Thymus (tissue), 11 donors: Measurements from ENCODE around the gene AKAP8L. TPM values are rescaled to one million over a fixed set of nuclear protein-coding genes. Genes with fewer than 3 reads are reported as not detected.
"Not testable (repeated sequence)": the region's sequence is repeated elsewhere in the genome, so short reads cannot be mapped to it uniquely, and the experiment has no call there.

ENCODE experiments used
- DNase-seq, 9 donors: peaks; one replicate each; pipeline ENCODE4 v3.0.0-alpha.2; 2013; ENCODE audit warnings: low spot score in 9 of 9, low read depth in 6 of 9, missing footprints in 1 of 9
- H3K27ac ChIP-seq, 2 donors: one replicate each; pipeline ENCODE4 v1.5.1; 2013; ENCODE audit warnings: control low read depth in 1 of 2, low read depth in 1 of 2, low read length in 1 of 2, mild to moderate bottlenecking in 1 of 2, moderate library complexity in 1 of 2
- H3K27me3 ChIP-seq, 2 donors: one replicate each; pipeline ENCODE4 v1.5.1; 2013; ENCODE audit warnings: low read length in 1 of 2; ENCODE audit not compliant: control insufficient read depth in 2 of 2, insufficient read depth in 1 of 2
- H3K36me3 ChIP-seq, 2 donors: one replicate each; pipeline ENCODE4 v1.5.1; 2013; ENCODE audit warnings: low read length in 1 of 2, mild to moderate bottlenecking in 1 of 2, moderate library complexity in 1 of 2; ENCODE audit not compliant: control insufficient read depth in 2 of 2, insufficient read depth in 2 of 2
- H3K4me1 ChIP-seq, 2 donors: one replicate each; pipeline ENCODE4 v1.5.1; 2013; ENCODE audit warnings: low read length in 2 of 2; ENCODE audit not compliant: control insufficient read depth in 2 of 2, insufficient read depth in 2 of 2
- H3K4me3 ChIP-seq, 2 donors: one replicate each; pipeline ENCODE4 v1.5.1; 2013; ENCODE audit warnings: low read length in 2 of 2, control low read depth in 1 of 2, mild to moderate bottlenecking in 1 of 2
- H3K9me3 ChIP-seq, 2 donors: one replicate each; pipeline ENCODE4 v1.5.1; 2013; ENCODE audit warnings: low read length in 1 of 2, mild to moderate bottlenecking in 1 of 2; ENCODE audit not compliant: control insufficient read depth in 2 of 2, insufficient read depth in 1 of 2
- WGBS: extraction: QIAGEN DNeasy Blood & Tissue Kit; methylation state at CpG from one replicate; pipeline ENCODE4 v1.1.7; 2013; 5-methylcytosine and 5-hydroxymethylcytosine counted together
- polyA plus RNA-seq: library from polyadenylated mRNA; stranded (reverse); fragments of 200-250 nt; gene quantifications from one replicate; pipeline ENCODE4 v1.2.3, GENCODE V29; 2013
- total RNA-seq: library from RNA; stranded (reverse); fragments of 120-200 nt; gene quantifications from one replicate; pipeline ENCODE4 v1.2.4, GENCODE V29; 2013
- donor health status: healthy.

Gene AKAP8L
- total and polyA plus RNA-seq, 2 donors = 64.1 to 128 TPM

GRCh38 chr19:15363048-15363447 lies 55.7 kb downstream of the AKAP8L start:
- H3K4me1 ChIP-seq, H3K4me3 ChIP-seq, H3K27ac ChIP-seq, DNase-seq, H3K27me3 ChIP-seq, H3K9me3 ChIP-seq: not testable (repeated sequence)
- 97% methylated on average over 30 of the region's 30 CpGs for WGBS
- H3K36me3 ChIP-seq = peaks cover 61 to 73% of the 10 kb centered on the region in 2 donors

GRCh38 chr19:15360015-15360414 lies 58.8 kb downstream of the AKAP8L start:
- peaks cover 62 to 78% of the 10 kb centered on the region in 2 donors for H3K36me3 ChIP-seq
- H3K4me1 ChIP-seq, H3K9me3 ChIP-seq, H3K4me3 ChIP-seq, H3K27me3 ChIP-seq, H3K27ac ChIP-seq, DNase-seq: not testable (repeated sequence)
- 95% methylated on average over 4 of the region's 4 CpGs for WGBS

- Histone ChIP-seq H3K4me3 (no peak overlapping the region), H3K27me3 (no peaks in the 10 kb centered on the region), H3K36me3 (peaks cover 65 to 80% of the 10 kb centered on the region in 2 donors), H3K4me1 (no peaks in the 10 kb centered on the region), H3K27ac (no peak overlapping the region), H3K9me3 (peaks cover 0 to 5% of the 10 kb centered on the region in 2 donors)
- 91% methylated on average over 3 of the region's 3 CpGs for WGBS
- no peak for DNase-seq
Observed at GRCh38 chr19:15358918-15359317, 59.9 kb downstream of the AKAP8L start.

GRCh38 chr19:15357906-15358305 lies 60.9 kb downstream of the AKAP8L start:
- Histone ChIP-seq H3K4me1 (no peaks in the 10 kb centered on the region), H3K9me3 (peaks cover 0 to 5% of the 10 kb centered on the region in 2 donors), H3K4me3 (no peak overlapping the region), H3K27ac (no peak overlapping the region), H3K36me3 (peaks cover 71 to 89% of the 10 kb centered on the region in 2 donors), H3K27me3 (no peaks in the 10 kb centered on the region)
- no peak for DNase-seq
- WGBS = over 99% methylated on average over 4 of the region's 4 CpGs

GRCh38 chr19:15354566-15355296 lies 64.1 kb downstream of the AKAP8L start:
- no peak overlapping the region for H3K4me3 ChIP-seq
- no peaks in the 10 kb centered on the region for H3K27me3 ChIP-seq
- no peak overlapping the region for H3K27ac ChIP-seq
- H3K36me3 ChIP-seq = peaks cover 51 to 67% of the 10 kb centered on the region in 2 donors
- H3K4me1 ChIP-seq = no peaks in the 10 kb centered on the region
- H3K9me3 ChIP-seq = no peaks in the 10 kb centered on the region
- no peak for DNase-seq
- 97% methylated on average over 27 of the region's 27 CpGs for WGBS

- Histone ChIP-seq H3K9me3 (no peaks in the 10 kb centered on the region), H3K27me3 (no peaks in the 10 kb centered on the region), H3K36me3 (peaks cover 44 to 59% of the 10 kb centered on the region in 2 donors), H3K27ac (no peak overlapping the region), H3K4me3 (no peak overlapping the region), H3K4me1 (no peaks in the 10 kb centered on the region)
- DNase-seq = no peak
- 91% methylated on average over 4 of the region's 4 CpGs for WGBS
Observed at GRCh38 chr19:15353908-15354307, 64.9 kb downstream of the AKAP8L start.

- H3K9me3 ChIP-seq, H3K4me1 ChIP-seq, H3K27me3 ChIP-seq, H3K27ac ChIP-seq, DNase-seq, H3K4me3 ChIP-seq: not testable (repeated sequence)
- WGBS = 98% methylated on average over 8 of the region's 8 CpGs
- H3K36me3 ChIP-seq = peaks cover 32 to 45% of the 10 kb centered on the region in 2 donors
Observed at GRCh38 chr19:15352535-15352934, 66.3 kb downstream of the AKAP8L start.

GRCh38 chr19:15341328-15341727 lies 77.5 kb downstream of the AKAP8L start:
- not testable (repeated sequence) for DNase-seq, H3K36me3 ChIP-seq
- 97% methylated on average over 11 of the region's 11 CpGs for WGBS

GRCh38 chr19:15340086-15340485 lies 78.7 kb downstream of the AKAP8L start:
- H3K27ac ChIP-seq = no peak overlapping the region
- no peaks in the 10 kb centered on the region for H3K36me3 ChIP-seq
- H3K9me3 ChIP-seq = no peaks in the 10 kb centered on the region
- H3K27me3 ChIP-seq = no peaks in the 10 kb centered on the region
- no peak overlapping the region for H3K4me3 ChIP-seq
- H3K4me1 ChIP-seq = no peaks in the 10 kb centered on the region
- 97% methylated on average over 4 of the region's 4 CpGs for WGBS
- DNase-seq = no peak

More at GRCh38 chr19:15341328-15341727, 77.5 kb downstream of the AKAP8L start:
- H3K27ac ChIP-seq, H3K4me1 ChIP-seq, H3K27me3 ChIP-seq, H3K4me3 ChIP-seq, H3K9me3 ChIP-seq: not testable (repeated sequence)
